ENCODE measurements around the gene KATNB1. TPM values are rescaled to one million over a fixed set of nuclear protein-coding genes. Genes with fewer than 3 reads are reported as not detected.

KATNB1 gene
- total and polyA plus RNA-seq, 4 donors = 14.9 to 39.3 (median 20.1) TPM

GRCh38 chr16:57699481-57699880 is 36.1 kb upstream of the KATNB1 start:
- no peak for TF ChIP-seq CTCF (IDR thresholded peaks at IDR 0.05; ENCODE audit: control extremely low read depth, extremely low read depth)
- Histone ChIP-seq H3K36me3 (ENCODE audit: control insufficient read depth in 4 of 4, insufficient read depth in 4 of 4, low read length in 4 of 4) (no peaks in the 10 kb centered on the region), H3K4me1 (ENCODE audit: control insufficient read depth in 5 of 5, insufficient read depth in 5 of 5, low read length in 5 of 5) (peaks cover 0 to 21% (median 4%) of the 10 kb centered on the region in 5 donors), H3K9me3 (ENCODE audit: control insufficient read depth in 4 of 4, insufficient read depth in 3 of 4, low read length in 3 of 4) (no peaks in the 10 kb centered on the region), H3K9ac (ENCODE audit: insufficient read depth in 1 of 2, low read length in 2 of 2) (no peak overlapping the region), H3K27me3 (ENCODE audit: control insufficient read depth in 3 of 3, insufficient read depth in 3 of 3, low read length in 2 of 3) (no peaks in the 10 kb centered on the region), H3K27ac (ENCODE audit: low read depth in 1 of 2, low read length in 1 of 2) (no peak overlapping the region), H3K4me3 (no peak overlapping the region)
- DNase-seq (no peak), ATAC-seq (ENCODE audit: insufficient read depth, low FRiP score) (no peak)
- whole genome bisulfite sequencing, 2 donors = 93 to 96% methylated on average over 3 of the region's 3 CpGs

GRCh38 chr16:57699899-57700298 is 35.7 kb upstream of the KATNB1 start:
- ATAC-seq (ENCODE audit: insufficient read depth, low FRiP score) (no peak), DNase-seq (no peak)
- Histone ChIP-seq H3K4me3 (no peak overlapping the region), H3K4me1 (ENCODE audit: control insufficient read depth in 5 of 5, insufficient read depth in 5 of 5, low read length in 5 of 5) (peaks cover 0 to 25% (median 4%) of the 10 kb centered on the region in 5 donors), H3K9me3 (ENCODE audit: control insufficient read depth in 4 of 4, insufficient read depth in 3 of 4, low read length in 3 of 4) (no peaks in the 10 kb centered on the region), H3K36me3 (ENCODE audit: control insufficient read depth in 4 of 4, insufficient read depth in 4 of 4, low read length in 4 of 4) (no peaks in the 10 kb centered on the region), H3K9ac (ENCODE audit: insufficient read depth in 1 of 2, low read length in 2 of 2) (no peak overlapping the region), H3K27me3 (ENCODE audit: control insufficient read depth in 3 of 3, insufficient read depth in 3 of 3, low read length in 2 of 3) (no peaks in the 10 kb centered on the region), H3K27ac (ENCODE audit: low read depth in 1 of 2, low read length in 1 of 2) (no peak overlapping the region)
- 96% methylated on average over 7 of the region's 7 CpGs for WGBS, 2 donors
- TF ChIP-seq CTCF (IDR thresholded peaks at IDR 0.05; ENCODE audit: control extremely low read depth, extremely low read depth) = no peak

GRCh38 chr16:57700781-57701551 is 34.6 kb upstream of the KATNB1 start:
- TF ChIP-seq CTCF (IDR thresholded peaks at IDR 0.05; ENCODE audit: control extremely low read depth, extremely low read depth) = no peak
- no peak for ATAC-seq (ENCODE audit: insufficient read depth, low FRiP score)
- DNase-seq = peak; percentile 31 to 54 (median 48)
- no peak overlapping the region for H3K9ac ChIP-seq (ENCODE audit: insufficient read depth in 1 of 2, low read length in 2 of 2)
- no peaks in the 10 kb centered on the region for H3K9me3 ChIP-seq (ENCODE audit: control insufficient read depth in 4 of 4, insufficient read depth in 3 of 4, low read length in 3 of 4)
- 70 to 71% methylated on average over 10 of the region's 10 CpGs for WGBS, 2 donors
- H3K27ac ChIP-seq (ENCODE audit: low read depth in 1 of 2, low read length in 1 of 2) = no peak overlapping the region
- H3K4me3 ChIP-seq = no peak overlapping the region
- H3K36me3 ChIP-seq (ENCODE audit: control insufficient read depth in 4 of 4, insufficient read depth in 4 of 4, low read length in 4 of 4) = no peaks in the 10 kb centered on the region
- H3K27me3 ChIP-seq (ENCODE audit: control insufficient read depth in 3 of 3, insufficient read depth in 3 of 3, low read length in 2 of 3) = no peaks in the 10 kb centered on the region
- peaks cover 0 to 27% (median 4%) of the 10 kb centered on the region in 5 donors for H3K4me1 ChIP-seq (ENCODE audit: control insufficient read depth in 5 of 5, insufficient read depth in 5 of 5, low read length in 5 of 5)

All from lung (tissue), 12 donors.